HCT116 (cell line): ENCODE measurements around the gene PPIP5K2. TPM values are rescaled to one million over a fixed set of nuclear protein-coding genes. Genes with fewer than 3 reads are reported as not detected.
"Not testable (repeated sequence)": the region's sequence is repeated elsewhere in the genome, so short reads cannot be mapped to it uniquely, and the experiment has no call there.

Experiments used
- ATAC-seq: fragments of 200-7000 bp; cut with Tn5 transposase; 2 replicates; pipeline ENCODE4 v1.9.1; 2020; ENCODE audit warnings: mild to moderate bottlenecking, moderate library complexity
- BruUV-seq: library from RNA; stranded (reverse); fragments of 400-500 nt; replicated peaks from 2 replicates; lab custom pipeline; 2021; lab: Mats Ljungman, UMichigan
- CTCF ChIA-PET: fragments of 300-600 bp; sonication (Branson Sonifier 250); formaldehyde crosslinking; loops from one replicate; lab custom pipeline; 2021; ENCODE audit warnings: antibody characterized with exemption; lab: Charles Lee
- POLR2A ChIA-PET: fragments of 300-600, 350-600 bp; sonication (Branson Sonifier 250); formaldehyde crosslinking; loops from one replicate; lab custom pipeline; 2021; ENCODE audit warnings: antibody characterized with exemption; lab: Charles Lee
- RAD21 ChIA-PET, 2 experiments: fragments of 300-600 bp; sonication (Branson Sonifier 250); formaldehyde crosslinking; loops; one replicate each; lab custom pipeline; 2023; ENCODE audit warnings: low total read pairs in 2 of 2; ENCODE audit not compliant: uncharacterized antibody in 2 of 2, unreplicated experiment in 2 of 2, low non-redundant PET in 1 of 2; lab: Charles Lee
- DNase-seq: peaks from one replicate; pipeline ENCODE4 v3.0.0-alpha.2; 2010; ENCODE audit warnings: low read depth, low spot score
- H2AFZ ChIP-seq: fragments of 200-600 bp; shearing (Covaris generic), sonication (generic); 2 replicates; pipeline ENCODE4 v1.6.1; 2017; ENCODE audit warnings: low read depth, mixed run types, mixed read lengths, antibody characterized with exemption, low read length; ENCODE audit not compliant: poor library complexity, severe bottlenecking
- H3K27ac ChIP-seq: 2 replicates; pipeline ENCODE4 v1.5.1; 2012; ENCODE audit warnings: low read depth, low read length
- H3K27me3 ChIP-seq: fragments of 200-600 bp; sonication (generic); 2 replicates; pipeline ENCODE4 v1.6.1; 2016; ENCODE audit warnings: mixed run types, low read length, mixed read lengths; ENCODE audit not compliant: insufficient read depth
- H3K36me3 ChIP-seq, 2 experiments: fragments of 200-500 bp in 1 of 2; fragments of 200-600 bp in 1 of 2; sonication (Bioruptor generic) in 1 of 2; sonication (generic) in 1 of 2; 2 replicates each; pipeline versions ENCODE4 v1.5.1 to v1.6.1; 2014 to 2016; ENCODE audit warnings: low read length in 2 of 2, inconsistent platforms in 1 of 2, mixed read lengths in 1 of 2, mixed run types in 1 of 2; ENCODE audit not compliant: insufficient read depth in 2 of 2, control insufficient read depth in 1 of 2
- H3K4me1 ChIP-seq, 2 experiments: fragments of 200-600 bp in 1 of 2; sonication (generic) in 1 of 2; 2 replicates each; pipeline versions ENCODE4 v1.5.1 to v1.6.1; 2012 to 2017; ENCODE audit warnings: low read length in 2 of 2, inconsistent platforms in 1 of 2, mild to moderate bottlenecking in 1 of 2, mixed read lengths in 1 of 2, mixed run types in 1 of 2, moderate library complexity in 1 of 2; ENCODE audit not compliant: insufficient read depth in 2 of 2, control insufficient read depth in 1 of 2
- H3K4me2 ChIP-seq: fragments of 200-600 bp; sonication (generic); 2 replicates; pipeline ENCODE4 v1.6.1; 2017; ENCODE audit warnings: mixed run types, low read length, mixed read lengths
- H3K4me3 ChIP-seq, 2 experiments: fragments of 200-600 bp in 1 of 2; sonication (generic) in 1 of 2; replicated peaks in 1 of 2; 2 replicates each; pipeline ENCODE4 v1.5.1; 2011 to 2016; ENCODE audit warnings: low read length in 2 of 2, control low read depth in 1 of 2, low read depth in 1 of 2, mild to moderate bottlenecking in 1 of 2, mixed read lengths in 1 of 2, mixed run types in 1 of 2
- H3K79me2 ChIP-seq: fragments of 200-600 bp; sonication (generic); 2 replicates; pipeline ENCODE4 v1.6.1; 2017; ENCODE audit warnings: mild to moderate bottlenecking, mixed run types, low read length, moderate library complexity, mixed read lengths; ENCODE audit not compliant: insufficient read depth
- H3K9ac ChIP-seq: fragments of 200-600 bp; sonication (generic); 2 replicates; pipeline ENCODE4 v1.6.1; 2016; ENCODE audit warnings: low read length, mixed read lengths
- H3K9me2 ChIP-seq: fragments of 200-600 bp; sonication (generic), shearing (Covaris generic); 2 replicates; pipeline ENCODE4 v1.6.1; 2017; ENCODE audit warnings: mixed run types, mild to moderate bottlenecking, moderate library complexity; ENCODE audit not compliant: insufficient read depth
- H3K9me3 ChIP-seq, 2 experiments: fragments of 200-500 bp in 1 of 2; fragments of 200-600 bp in 1 of 2; sonication (Bioruptor generic) in 1 of 2; sonication (generic) in 1 of 2; 2 replicates each; pipeline ENCODE4 v1.6.1; 2014 to 2017; ENCODE audit warnings: low read length in 2 of 2, mixed read lengths in 2 of 2, inconsistent platforms in 1 of 2, low read depth in 1 of 2, mild to moderate bottlenecking in 1 of 2, mixed run types in 1 of 2, moderate library complexity in 1 of 2; ENCODE audit not compliant: control insufficient read depth in 1 of 2, insufficient read depth in 1 of 2
- H4K20me1 ChIP-seq: fragments of 200-600 bp; sonication (generic), shearing (Covaris generic); 2 replicates; pipeline ENCODE4 v1.6.1; 2017; ENCODE audit warnings: mixed run types, mild to moderate bottlenecking, moderate library complexity; ENCODE audit not compliant: insufficient read depth
- EGR1 ChIP-seq: IDR thresholded peaks from 2 replicates; pipeline ENCODE4 v1.6.1; 2012; ENCODE audit warnings: low read depth
- EZH2phosphoT487 ChIP-seq: fragments of 200-600 bp; IDR thresholded peaks from 2 replicates; pipeline ENCODE4 v1.6.1; 2018; ENCODE audit warnings: antibody characterized with exemption, borderline replicate concordance
- POLR2AphosphoS5 ChIP-seq: IDR thresholded peaks from 2 replicates; pipeline ENCODE4 v1.6.1; 2011; ENCODE audit warnings: mild to moderate bottlenecking, low read depth, low read length, moderate library complexity
- SRF ChIP-seq: IDR thresholded peaks from 2 replicates; pipeline ENCODE4 v1.6.1; 2012; ENCODE audit warnings: low read depth
- ZNF274 ChIP-seq: fragments of 200-500 bp; sonication (Bioruptor generic); IDR thresholded peaks from 2 replicates; pipeline ENCODE4 v1.6.1; 2014; ENCODE audit warnings: mild to moderate bottlenecking, low read depth, low read length, inconsistent platforms
- intact Hi-C: fragments of 100-400 bp; cut with micrococcal nuclease; formaldehyde crosslinking; loops from 2 replicates; pipeline ENCODE4 v1.10.0; 2022
- total RNA-seq: library from RNA; stranded (reverse); gene quantifications from one replicate; pipeline ENCODE4 v1.2.1, GENCODE V29; 2021; ENCODE audit not compliant: unreplicated experiment
- TF ChIP-seq, protein P1 (sequence below): IDR thresholded peaks from 2 replicates; pipeline ENCODE4 v1.6.1; 2012
- TF ChIP-seq, protein P2 (sequence below), 3 experiments: fragments of 200-600 bp in 1 of 3; sonication (generic) in 1 of 3; IDR thresholded peaks in 2 of 3; conservative IDR thresholded peaks in 1 of 3; 2 replicates each; pipeline ENCODE4 v1.5.1; 2012 to 2017; ENCODE audit warnings: low read depth in 2 of 3, low read length in 2 of 3, antibody characterized with exemption in 1 of 3, borderline replicate concordance in 1 of 3, control low read depth in 1 of 3, mild to moderate bottlenecking in 1 of 3, mixed read lengths in 1 of 3, mixed run types in 1 of 3, moderate library complexity in 1 of 3; ENCODE audit not compliant: insufficient read depth in 1 of 3

PPIP5K2 gene
- total RNA-seq, 1 experiment from 2014 or later: 45.8 TPM

DNA sequence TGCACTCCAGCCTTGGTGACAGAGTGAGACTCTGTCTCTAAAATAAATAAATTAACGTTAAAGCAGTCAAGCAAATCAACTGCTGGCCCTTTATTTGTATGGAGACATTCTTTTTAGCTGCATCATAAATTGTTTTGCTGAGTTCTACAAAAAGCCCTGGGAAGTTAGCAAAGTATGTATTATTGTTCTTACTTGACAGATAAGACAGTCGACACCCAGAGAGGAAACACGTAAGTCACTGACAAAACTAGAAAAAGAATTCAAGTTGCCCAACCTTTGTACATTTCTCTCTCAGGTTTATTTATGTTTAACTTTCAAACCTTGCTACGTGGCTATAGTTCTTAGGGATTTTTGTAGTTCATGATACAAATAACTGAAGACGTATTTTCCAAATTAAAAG lies 98.1 kb downstream of the PPIP5K2 start:
- POLR2A ChIA-PET: no interaction called here
- H3K4me3 ChIP-seq: no peak overlapping the region
- no peaks in the 10 kb centered on the region for H4K20me1 ChIP-seq
- RAD21 ChIA-PET: no interaction called here
- H3K27me3 ChIP-seq: no peaks in the 10 kb centered on the region
- H3K9me3 ChIP-seq: no peaks in the 10 kb centered on the region
- H3K4me1 ChIP-seq: peaks cover 0 to 3% of the 10 kb centered on the region in 2 experiments; a peak in 1 of 4 replicates
- CTCF ChIA-PET: interaction anchor here (1.5 kb wide), 1 partner anchor 40 kb away, joined by 4 read pairs; the partner anchor contains the start of gene MACIR
- no peaks in the 10 kb centered on the region for H3K36me3 ChIP-seq
- TF ChIP-seq EZH2phosphoT487 (no peak), SRF (no peak), EGR1 (no peak), ZNF274 (no peak), POLR2AphosphoS5 (no peak)
- TF ChIP-seq, protein P1, sequence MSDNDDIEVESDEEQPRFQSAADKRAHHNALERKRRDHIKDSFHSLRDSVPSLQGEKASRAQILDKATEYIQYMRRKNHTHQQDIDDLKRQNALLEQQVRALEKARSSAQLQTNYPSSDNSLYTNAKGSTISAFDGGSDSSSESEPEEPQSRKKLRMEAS: no peak
- TF ChIP-seq, protein P2, sequence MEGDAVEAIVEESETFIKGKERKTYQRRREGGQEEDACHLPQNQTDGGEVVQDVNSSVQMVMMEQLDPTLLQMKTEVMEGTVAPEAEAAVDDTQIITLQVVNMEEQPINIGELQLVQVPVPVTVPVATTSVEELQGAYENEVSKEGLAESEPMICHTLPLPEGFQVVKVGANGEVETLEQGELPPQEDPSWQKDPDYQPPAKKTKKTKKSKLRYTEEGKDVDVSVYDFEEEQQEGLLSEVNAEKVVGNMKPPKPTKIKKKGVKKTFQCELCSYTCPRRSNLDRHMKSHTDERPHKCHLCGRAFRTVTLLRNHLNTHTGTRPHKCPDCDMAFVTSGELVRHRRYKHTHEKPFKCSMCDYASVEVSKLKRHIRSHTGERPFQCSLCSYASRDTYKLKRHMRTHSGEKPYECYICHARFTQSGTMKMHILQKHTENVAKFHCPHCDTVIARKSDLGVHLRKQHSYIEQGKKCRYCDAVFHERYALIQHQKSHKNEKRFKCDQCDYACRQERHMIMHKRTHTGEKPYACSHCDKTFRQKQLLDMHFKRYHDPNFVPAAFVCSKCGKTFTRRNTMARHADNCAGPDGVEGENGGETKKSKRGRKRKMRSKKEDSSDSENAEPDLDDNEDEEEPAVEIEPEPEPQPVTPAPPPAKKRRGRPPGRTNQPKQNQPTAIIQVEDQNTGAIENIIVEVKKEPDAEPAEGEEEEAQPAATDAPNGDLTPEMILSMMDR (IDR thresholded peaks at IDR 0.05 in 2 of 3, conservative IDR thresholded peaks at IDR 0.05 in 1 of 3; ENCODE audit: borderline replicate concordance in 1 of 3, insufficient read depth in 1 of 3, low read depth in 2 of 3, low read length in 2 of 3): no peak
- H3K9me2 ChIP-seq: no peaks in the 10 kb centered on the region
- no peak overlapping the region for H2AFZ ChIP-seq
- intact Hi-C loops: no loop called here
- no peak overlapping the region for H3K27ac ChIP-seq
- no peaks in the 10 kb centered on the region for H3K79me2 ChIP-seq
- H3K4me2 ChIP-seq: no peak overlapping the region
- BruUV-seq: no TSS peak
- no peak for ATAC-seq
- DNase-seq: no peak
- H3K9ac ChIP-seq: no peak overlapping the region

- H3K4me3 ChIP-seq, BruUV-seq, H3K4me2 ChIP-seq, H4K20me1 ChIP-seq, CTCF ChIA-PET, intact Hi-C loops, DNase-seq, H3K4me1 ChIP-seq, ATAC-seq, H3K9me2 ChIP-seq, H3K9ac ChIP-seq, H3K27me3 ChIP-seq, H3K9me3 ChIP-seq, H2AFZ ChIP-seq, POLR2A ChIA-PET, H3K36me3 ChIP-seq, H3K27ac ChIP-seq, RAD21 ChIA-PET, H3K79me2 ChIP-seq: not testable (repeated sequence)
These were observed 99.0 kb downstream of the PPIP5K2 start for GRCh38 chr5:103219074-103219473.
